ENCODE results near the gene RTKN. TPM values are rescaled to one million over a fixed set of nuclear protein-coding genes. Genes with fewer than 3 reads are reported as not detected.
A peak's percentile ranks its signal among the peaks of the same experiment; 100 is the strongest.
"Not testable (repeated sequence)": the region's sequence is repeated elsewhere in the genome, so short reads cannot be mapped to it uniquely, and the experiment has no call there.

The RTKN gene
- total RNA-seq, 2 experiments from 2014 or later: 0.20 to 0.27 TPM

DNA sequence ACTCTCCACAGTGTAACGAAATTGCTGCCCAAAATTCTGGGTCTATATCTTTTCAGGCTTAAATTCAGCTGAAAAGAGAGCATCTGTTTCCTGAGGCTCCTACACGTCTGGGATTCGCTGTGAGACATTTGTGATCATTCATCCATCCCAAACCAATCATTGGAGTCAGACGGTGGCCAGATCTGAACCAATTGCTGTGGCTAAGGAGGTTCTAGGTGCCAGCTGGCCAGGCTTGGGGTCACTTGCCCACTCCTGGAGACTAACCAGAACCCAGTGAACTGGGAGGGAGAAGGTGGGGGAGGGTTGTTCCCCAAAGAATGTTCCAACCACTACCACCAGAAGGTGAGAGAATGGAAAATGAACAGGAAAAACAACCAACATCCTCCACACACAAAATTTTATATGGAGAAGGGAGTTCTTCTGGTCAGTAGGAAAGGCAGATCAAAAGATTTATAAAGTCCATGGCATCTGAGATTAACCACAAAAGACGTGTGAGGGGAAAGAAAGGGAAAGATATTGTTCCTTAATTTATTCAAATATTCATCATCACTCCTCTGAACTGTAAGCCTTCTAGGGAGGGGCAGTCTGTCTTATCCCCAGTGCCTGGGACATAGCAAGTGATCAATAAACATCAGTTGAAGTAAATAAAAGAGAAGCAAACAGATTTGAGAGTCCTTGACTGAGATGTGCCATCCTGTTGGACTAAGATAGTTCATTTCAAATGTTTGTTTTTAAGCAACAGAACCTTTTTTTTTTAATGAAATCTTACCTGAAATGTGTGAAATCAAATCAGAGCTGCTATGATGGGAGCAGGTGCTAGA lies 3.0 kb upstream of the RTKN start:
- intact Hi-C loops (cut with DNase I, micrococcal nuclease): no loop called here
- Histone ChIP-seq H3K36me3 (ENCODE audit: insufficient read depth, low read length) (no peaks in the 10 kb centered on the region), H3K4me3 (ENCODE audit: low read length) (no peak overlapping the region), H3K4me1 (ENCODE audit: insufficient read depth, low read length) (peaks cover 27% of the 10 kb centered on the region), H3K9me3 (ENCODE audit: control insufficient read depth in 1 of 2, insufficient read depth in 1 of 2, low read length in 2 of 2) (peaks cover 0 to 26% of the 10 kb centered on the region in 2 experiments), H3K27me3 (ENCODE audit: control insufficient read depth in 1 of 2, insufficient read depth in 2 of 2, low read length in 2 of 2) (peaks cover 31 to 36% of the 10 kb centered on the region in 2 experiments), H3K27ac (ENCODE audit: low read depth in 1 of 2, low read length in 2 of 2) (no peak overlapping the region)
- H3K4me1 Mint-ChIP-seq (ENCODE audit: low read depth): peaks cover 8% of the 10 kb centered on the region
- H3K36me3 Mint-ChIP-seq (ENCODE audit: low read depth): no peaks in the 10 kb centered on the region
- ATAC-seq (ENCODE audit: poor library complexity): no peak
- no peak for DNase-seq
- no peak overlapping the region for H3K27ac Mint-ChIP-seq
- ChIA-PET CTCF (interaction anchor here (0.6 kb wide), 1 partner anchor 19 kb away, joined by 3 read pairs; no protein-coding TSS in a partner anchor), POLR2A (no interaction called here)
- no peak overlapping the region for H3K4me3 Mint-ChIP-seq
- peaks cover 37% of the 10 kb centered on the region for H3K27me3 Mint-ChIP-seq
- TF ChIP-seq, protein P1, sequence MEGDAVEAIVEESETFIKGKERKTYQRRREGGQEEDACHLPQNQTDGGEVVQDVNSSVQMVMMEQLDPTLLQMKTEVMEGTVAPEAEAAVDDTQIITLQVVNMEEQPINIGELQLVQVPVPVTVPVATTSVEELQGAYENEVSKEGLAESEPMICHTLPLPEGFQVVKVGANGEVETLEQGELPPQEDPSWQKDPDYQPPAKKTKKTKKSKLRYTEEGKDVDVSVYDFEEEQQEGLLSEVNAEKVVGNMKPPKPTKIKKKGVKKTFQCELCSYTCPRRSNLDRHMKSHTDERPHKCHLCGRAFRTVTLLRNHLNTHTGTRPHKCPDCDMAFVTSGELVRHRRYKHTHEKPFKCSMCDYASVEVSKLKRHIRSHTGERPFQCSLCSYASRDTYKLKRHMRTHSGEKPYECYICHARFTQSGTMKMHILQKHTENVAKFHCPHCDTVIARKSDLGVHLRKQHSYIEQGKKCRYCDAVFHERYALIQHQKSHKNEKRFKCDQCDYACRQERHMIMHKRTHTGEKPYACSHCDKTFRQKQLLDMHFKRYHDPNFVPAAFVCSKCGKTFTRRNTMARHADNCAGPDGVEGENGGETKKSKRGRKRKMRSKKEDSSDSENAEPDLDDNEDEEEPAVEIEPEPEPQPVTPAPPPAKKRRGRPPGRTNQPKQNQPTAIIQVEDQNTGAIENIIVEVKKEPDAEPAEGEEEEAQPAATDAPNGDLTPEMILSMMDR (IDR thresholded peaks at IDR 0.05): no peak
- H3K9me3 Mint-ChIP-seq: no peaks in the 10 kb centered on the region

- intact Hi-C loops (cut with DNase I, micrococcal nuclease); DNase-seq; H3K27ac Mint-ChIP-seq; POLR2A ChIA-PET; CTCF ChIA-PET; H3K36me3 ChIP-seq (ENCODE audit: insufficient read depth, low read length); H3K4me1 Mint-ChIP-seq (ENCODE audit: low read depth); ATAC-seq (ENCODE audit: poor library complexity); H3K36me3 Mint-ChIP-seq (ENCODE audit: low read depth); H3K27ac ChIP-seq (ENCODE audit: low read depth in 1 of 2, low read length in 2 of 2); H3K4me3 ChIP-seq (ENCODE audit: low read length); H3K9me3 Mint-ChIP-seq: not testable (repeated sequence)
- Mint-ChIP-seq H3K27me3 (peaks cover 56% of the 10 kb centered on the region), H3K4me3 (peak overlapping the region; percentile 76)
- Histone ChIP-seq H3K27me3 (ENCODE audit: control insufficient read depth in 1 of 2, insufficient read depth in 2 of 2, low read length in 2 of 2) (peaks cover 37 to 40% of the 10 kb centered on the region in 2 experiments), H3K9me3 (ENCODE audit: control insufficient read depth in 1 of 2, insufficient read depth in 1 of 2, low read length in 2 of 2) (peaks cover 0 to 27% of the 10 kb centered on the region in 2 experiments), H3K4me1 (ENCODE audit: insufficient read depth, low read length) (peaks cover 27% of the 10 kb centered on the region)
Observed at GRCh38 chr2:74442483-74443297, 953 bp upstream of the RTKN start.

- peaks cover 56% of the 10 kb centered on the region for H3K27me3 Mint-ChIP-seq
- ATAC-seq (ENCODE audit: poor library complexity): peak; percentile 32
- CTCF ChIA-PET: no interaction called here
- intact Hi-C loops (cut with DNase I, micrococcal nuclease): loop anchor here in 1 of 2 experiments (1.0 kb wide), 1 partner anchor 25 kb away; no protein-coding TSS in a partner anchor
- no peaks in the 10 kb centered on the region for H3K36me3 ChIP-seq (ENCODE audit: insufficient read depth, low read length)
- peaks cover 8% of the 10 kb centered on the region for H3K4me1 Mint-ChIP-seq (ENCODE audit: low read depth)
- peaks cover 27% of the 10 kb centered on the region for H3K4me1 ChIP-seq (ENCODE audit: insufficient read depth, low read length)
- POLR2A ChIA-PET: interaction anchor here (1.3 to 1.5 kb wide), 3 partner anchors 10 to 19 kb away, joined by 3 to 6 read pairs (median 3); partner anchors contain the start of gene WBP1
- no peaks in the 10 kb centered on the region for H3K9me3 Mint-ChIP-seq
- no peak for DNase-seq
- H3K4me3 Mint-ChIP-seq: peak overlapping the region; percentile 58
- no peaks in the 10 kb centered on the region for H3K36me3 Mint-ChIP-seq (ENCODE audit: low read depth)
- no peak overlapping the region for H3K27ac Mint-ChIP-seq
- H3K4me3 ChIP-seq (ENCODE audit: low read length): peak overlapping the region; percentile 45
- H3K9me3 ChIP-seq (ENCODE audit: control insufficient read depth in 1 of 2, insufficient read depth in 1 of 2, low read length in 2 of 2): peaks cover 0 to 27% of the 10 kb centered on the region in 2 experiments
- peaks cover 37 to 40% of the 10 kb centered on the region in 2 experiments for H3K27me3 ChIP-seq (ENCODE audit: control insufficient read depth in 1 of 2, insufficient read depth in 2 of 2, low read length in 2 of 2)
- no peak overlapping the region for H3K27ac ChIP-seq (ENCODE audit: low read depth in 1 of 2, low read length in 2 of 2)
- TF ChIP-seq, protein P1 (IDR thresholded peaks at IDR 0.05): no peak
Observed at GRCh38 chr2:74441170-74441689, 507 bp downstream of the RTKN start.

Data from CD4-positive, alpha-beta T cell (primary cell).